Panc1 (cell line): ENCODE data around the gene DCD. TPM values are rescaled to one million over a fixed set of nuclear protein-coding genes. Genes with fewer than 3 reads are reported as not detected.

Experiments used
- ATAC-seq: fragments of 200-7000 bp; cut with Tn5 transposase; 2 replicates; pipeline ENCODE4 v1.9.1; 2020; ENCODE audit warnings: mild to moderate bottlenecking, moderate library complexity
- BruUV-seq: library from RNA; stranded (reverse); fragments of 400-500 nt; replicated peaks from 2 replicates; lab custom pipeline; 2021; lab: Mats Ljungman, UMichigan
- CTCF ChIA-PET: fragments of 300-600 bp; sonication (Branson Sonifier 250); formaldehyde crosslinking; loops from one replicate; lab custom pipeline; 2022; ENCODE audit warnings: antibody characterized with exemption; lab: Charles Lee
- POLR2A ChIA-PET: fragments of 300-600 bp; sonication (Branson Sonifier 250); formaldehyde crosslinking; loops from one replicate; lab custom pipeline; 2022; ENCODE audit warnings: antibody characterized with exemption; lab: Charles Lee
- DNase-seq: peaks from one replicate; pipeline ENCODE4 v3.0.0-alpha.2; 2010; ENCODE audit warnings: low read depth, low spot score
- H3K27ac ChIP-seq: 2 replicates; pipeline ENCODE4 v1.5.1; 2011; ENCODE audit warnings: mild to moderate bottlenecking, low read length, inconsistent platforms
- H3K27me3 ChIP-seq: fragments of 200-500 bp; sonication (Bioruptor generic); 2 replicates; pipeline ENCODE4 v1.6.0; 2014; ENCODE audit warnings: low read length, inconsistent platforms; ENCODE audit not compliant: control insufficient read depth, insufficient read depth
- H3K36me3 ChIP-seq: fragments of 200-500 bp; sonication (Bioruptor generic); 2 replicates; pipeline ENCODE4 v1.5.1; 2014; ENCODE audit warnings: inconsistent platforms, mild to moderate bottlenecking, low read length, moderate library complexity; ENCODE audit not compliant: control insufficient read depth, insufficient read depth
- H3K4me1 ChIP-seq: 2 replicates; pipeline ENCODE4 v1.5.1; 2011; ENCODE audit warnings: inconsistent platforms, mild to moderate bottlenecking, low read length, moderate library complexity; ENCODE audit not compliant: control insufficient read depth, insufficient read depth
- H3K4me3 ChIP-seq, 2 experiments: 2 replicates each; pipeline ENCODE4 v1.5.1; 2011 to 2012; ENCODE audit warnings: low read depth in 2 of 2, low read length in 2 of 2, mild to moderate bottlenecking in 2 of 2, inconsistent platforms in 1 of 2, moderate library complexity in 1 of 2
- H3K9me3 ChIP-seq: fragments of 200-500 bp; sonication (Bioruptor generic); 2 replicates; pipeline ENCODE4 v1.5.1; 2014; ENCODE audit warnings: low read depth, mild to moderate bottlenecking, inconsistent platforms, low read length, moderate library complexity; ENCODE audit not compliant: control insufficient read depth, insufficient read depth
- CTCF ChIP-seq: fragments of 450-650 bp; IDR thresholded peaks from 2 replicates; pipeline ENCODE4 v1.5.1; 2017; ENCODE audit warnings: mild to moderate bottlenecking
- POLR2AphosphoS5 ChIP-seq: IDR thresholded peaks from 2 replicates; pipeline ENCODE4 v1.6.1; 2012; ENCODE audit warnings: mild to moderate bottlenecking, low read depth, low read length, moderate library complexity
- REST ChIP-seq, 2 experiments: IDR thresholded peaks; 2 replicates each; pipeline ENCODE4 v1.6.1; 2011 to 2012; ENCODE audit warnings: low read depth in 2 of 2, control low read depth in 1 of 2, low read length in 1 of 2, mild to moderate bottlenecking in 1 of 2, moderate library complexity in 1 of 2; ENCODE audit not compliant: insufficient read depth in 1 of 2
- SIN3A ChIP-seq: IDR thresholded peaks from 2 replicates; pipeline ENCODE4 v1.6.1; 2012; ENCODE audit warnings: low read depth, mild to moderate bottlenecking, low read length, moderate library complexity, borderline replicate concordance; ENCODE audit not compliant: insufficient read depth
- TCF7L2 ChIP-seq: IDR thresholded peaks from 2 replicates; pipeline ENCODE4 v1.6.1; 2011; ENCODE audit warnings: mild to moderate bottlenecking, low read depth, low read length, inconsistent platforms
- in situ Hi-C: cut with HindIII; loops from 2 replicates; pipeline ENCODE4 v1.10.0; 2016; ENCODE audit warnings: low sequenced_read_pairs, low pct_unique_long_range_greater_than_20kb
- intact Hi-C: fragments of 100-400 bp; cut with micrococcal nuclease; formaldehyde crosslinking; loops from one replicate; pipeline ENCODE4 v1.10.0; 2022; ENCODE audit not compliant: unreplicated experiment
- total RNA-seq: library from RNA; stranded (reverse); gene quantifications from one replicate; pipeline ENCODE4 v1.2.1, GENCODE V29; 2021; ENCODE audit not compliant: unreplicated experiment

The DCD gene
- total RNA-seq, 1 experiment from 2014 or later = not detected

- no peaks in the 10 kb centered on the region for H3K36me3 ChIP-seq
- in situ Hi-C loops = no loop called here
- ChIA-PET CTCF (no interaction called here), POLR2A (no interaction called here)
- no peak for ATAC-seq
- no peaks in the 10 kb centered on the region for H3K4me1 ChIP-seq
- no peaks in the 10 kb centered on the region for H3K9me3 ChIP-seq
- TF ChIP-seq REST (IDR thresholded peaks at IDR 0.05; ENCODE audit: insufficient read depth in 1 of 2, low read depth in 2 of 2, low read length in 1 of 2) (no peak), TCF7L2 (no peak), POLR2AphosphoS5 (no peak), SIN3A (no peak), CTCF (no peak)
- no peak overlapping the region for H3K27ac ChIP-seq
- H3K27me3 ChIP-seq = peaks cover 35% of the 10 kb centered on the region
- intact Hi-C loops = no loop called here
- H3K4me3 ChIP-seq = no peak overlapping the region
- no peak for DNase-seq
- BruUV-seq = no TSS peak
Measured at GRCh38 chr12:54611715-54612149, 36.4 kb downstream of the DCD start.

- TF ChIP-seq POLR2AphosphoS5 = no peak
- DNase-seq = no peak
- ChIA-PET POLR2A (no interaction called here), CTCF (no interaction called here)
- no TSS peak for BruUV-seq
- Histone ChIP-seq H3K36me3 (no peaks in the 10 kb centered on the region), H3K9me3 (no peaks in the 10 kb centered on the region), H3K27me3 (peaks cover 16% of the 10 kb centered on the region), H3K27ac (no peak overlapping the region), H3K4me3 (no peak overlapping the region), H3K4me1 (no peaks in the 10 kb centered on the region)
- intact Hi-C loops (no loop called here), in situ Hi-C loops (no loop called here)
- no peak for ATAC-seq
Measured at GRCh38 chr12:54608769-54609168, 39.4 kb downstream of the DCD start.

- ChIA-PET POLR2A (no interaction called here), CTCF (no interaction called here)
- ATAC-seq (no peak), DNase-seq (no peak)
- Histone ChIP-seq H3K9me3 (no peaks in the 10 kb centered on the region), H3K4me3 (no peak overlapping the region), H3K27ac (no peak overlapping the region), H3K4me1 (no peaks in the 10 kb centered on the region), H3K36me3 (no peaks in the 10 kb centered on the region), H3K27me3 (peaks cover 16% of the 10 kb centered on the region)
- intact Hi-C loops (no loop called here), in situ Hi-C loops (no loop called here)
- TF ChIP-seq REST (IDR thresholded peaks at IDR 0.05; ENCODE audit: insufficient read depth in 1 of 2, low read depth in 2 of 2, low read length in 1 of 2) (no peak), CTCF (no peak), POLR2AphosphoS5 (no peak), TCF7L2 (no peak), SIN3A (no peak)
- no TSS peak for BruUV-seq
Measured at GRCh38 chr12:54608156-54608555, 40.0 kb downstream of the DCD start.
